ENCODE data around the gene SERPINA7.

- TF ChIP-seq CTCF (IDR thresholded peaks at IDR 0.05; ENCODE audit: low read length), result no peak
- no peak for TF ChIP-seq EZH2phosphoT487 (IDR thresholded peaks at IDR 0.05; ENCODE audit: low read length)
- TF ChIP-seq EZH2 (optimal IDR thresholded peaks at IDR 0.05; ENCODE audit: low read depth, low read length), result no peak
Measured at GRCh38 chrX:106042296-106042695, 3.8 kb upstream of the SERPINA7 start.
